Right lung (tissue), 5 donors: Measurements from ENCODE around the gene PDPK1. TPM values are rescaled to one million over a fixed set of nuclear protein-coding genes. Genes with fewer than 3 reads are reported as not detected.
"Not testable (repeated sequence)": the region's sequence is repeated elsewhere in the genome, so short reads cannot be mapped to it uniquely, and the experiment has no call there.

Experiments
- DNase-seq, 2 donors: peaks; one replicate each; pipeline ENCODE4 v3.0.0-alpha.2; 2013
- polyA plus RNA-seq, 5 donors: library from polyadenylated mRNA; unstranded; fragments of 120-200 nt; gene quantifications; one replicate each; pipeline versions ENCODE4 v1.2.1 to v1.2.3, GENCODE V29; 2013; ENCODE audit warnings: inconsistent platforms in 1 of 5, low replicate concordance in 1 of 5; ENCODE audit not compliant: insufficient read length in 5 of 5, insufficient read depth in 1 of 5

PDPK1 gene
- polyA plus RNA-seq, 5 donors = 35.2 to 43.4 (median 37.9) TPM

GRCh38 chr16:2520097-2520783 is 17.6 kb upstream of the PDPK1 start, which contains the start of gene AMDHD2:
AMDHD2 (plus strand) TSS chr16:2520371; CDS start chr16:2520459, 88 bp downstream.
- DNase-seq = peak; percentile 84 to 86

- DNase-seq = no peak
These were observed 16.9 kb upstream of the PDPK1 start for GRCh38 chr16:2520784-2521531.

- no peak for DNase-seq
These were observed 14.0 kb upstream of the PDPK1 start for GRCh38 chr16:2523801-2524231.

DNA sequence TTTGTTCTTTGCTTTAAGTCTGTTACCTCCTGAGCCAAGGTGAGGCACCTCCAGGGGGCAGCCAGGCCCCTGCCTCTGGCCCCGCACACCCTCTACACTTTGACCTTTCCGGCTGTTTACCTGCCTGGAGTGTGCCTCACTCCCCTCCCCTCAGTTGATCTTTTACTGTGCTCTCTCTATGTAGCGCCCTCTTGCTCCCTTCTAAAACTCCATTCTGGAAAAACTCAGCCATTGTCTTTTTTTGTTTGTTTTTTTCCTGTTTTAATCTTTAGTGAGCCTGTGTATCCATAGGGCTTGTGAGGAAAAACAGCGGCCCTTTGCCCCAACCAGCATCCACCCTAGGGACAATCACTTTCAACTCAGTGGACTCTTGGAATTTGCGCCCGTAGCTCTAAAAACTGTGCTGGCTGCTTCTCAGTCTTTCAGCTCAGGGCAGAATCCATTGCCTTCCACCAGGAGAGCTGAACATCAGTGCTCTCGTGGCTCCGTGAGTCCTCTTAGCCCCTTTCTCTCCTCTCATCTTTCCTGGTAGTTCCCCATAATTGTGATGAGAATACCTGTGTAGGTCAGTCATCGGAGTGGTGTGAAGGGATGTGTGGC is 13.4 kb upstream of the PDPK1 start:
- no peak for DNase-seq

GRCh38 chr16:2526135-2526534 is 11.7 kb upstream of the PDPK1 start:
- DNase-seq = no peak

- no peak for DNase-seq
These were observed 10.6 kb upstream of the PDPK1 start for GRCh38 chr16:2527071-2527783.

DNA sequence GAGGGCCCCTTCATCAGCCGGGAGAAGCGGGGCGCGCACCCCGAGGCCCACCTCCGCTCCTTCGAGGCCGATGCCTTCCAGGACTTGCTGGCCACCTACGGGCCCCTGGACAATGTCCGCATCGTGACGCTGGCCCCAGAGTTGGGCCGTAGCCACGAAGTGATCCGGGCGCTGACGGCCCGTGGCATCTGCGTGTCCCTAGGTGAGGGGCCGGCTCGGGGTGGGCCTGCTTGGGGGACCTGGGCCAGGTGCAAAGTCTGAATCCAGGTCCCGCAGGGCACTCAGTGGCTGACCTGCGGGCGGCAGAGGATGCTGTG is 10.1 kb upstream of the PDPK1 start:
- no peak for DNase-seq

- no peak for DNase-seq
These were observed 9.4 kb upstream of the PDPK1 start for GRCh38 chr16:2528161-2529060.

- DNase-seq = no peak
These were observed 8.5 kb upstream of the PDPK1 start for GRCh38 chr16:2529061-2529931.

- no peak for DNase-seq
These were observed 7.7 kb upstream of the PDPK1 start for GRCh38 chr16:2529961-2530628.

DNA sequence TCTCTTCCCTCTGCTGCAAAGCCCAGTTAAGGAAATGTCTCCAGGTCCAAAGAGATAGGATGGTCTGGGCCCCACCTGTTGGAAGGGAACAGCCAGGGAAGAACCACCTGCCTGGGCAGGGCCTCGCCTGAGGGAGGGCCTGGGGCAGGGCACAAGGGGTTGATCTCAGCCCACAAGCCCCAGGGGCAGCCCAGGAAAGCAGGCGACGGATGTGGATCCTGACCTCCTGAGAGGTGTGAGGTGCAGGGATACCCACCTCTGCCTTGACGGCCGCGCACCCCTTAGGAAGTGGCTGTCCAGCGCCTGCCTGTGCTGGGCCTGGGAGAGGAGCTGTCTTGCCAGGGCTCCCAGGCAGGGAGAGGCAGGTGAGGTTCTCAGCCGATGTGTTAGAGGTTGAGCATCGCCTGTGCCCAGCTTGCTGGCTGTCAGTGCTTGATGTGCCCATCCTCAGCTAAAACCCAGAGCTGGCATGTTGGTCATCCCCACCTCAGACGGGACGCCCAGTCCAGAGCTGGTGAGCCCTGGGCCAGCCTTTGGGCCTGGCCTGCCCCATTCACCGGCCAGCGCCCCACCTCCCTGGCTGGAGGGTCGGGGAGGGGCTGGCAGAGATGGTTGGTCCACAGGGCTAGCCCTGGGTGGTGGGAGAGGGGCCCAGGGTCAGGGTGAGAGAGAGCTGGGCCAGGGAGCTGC is 7.0 kb upstream of the PDPK1 start:
- no peak for DNase-seq

GRCh38 chr16:2531371-2531695 is 6.5 kb upstream of the PDPK1 start, which contains the start of gene CEMP1:
CEMP1 (minus strand) TSS chr16:2531408; CDS start chr16:2531073, 335 bp downstream.
- DNase-seq = no peak

DNA sequence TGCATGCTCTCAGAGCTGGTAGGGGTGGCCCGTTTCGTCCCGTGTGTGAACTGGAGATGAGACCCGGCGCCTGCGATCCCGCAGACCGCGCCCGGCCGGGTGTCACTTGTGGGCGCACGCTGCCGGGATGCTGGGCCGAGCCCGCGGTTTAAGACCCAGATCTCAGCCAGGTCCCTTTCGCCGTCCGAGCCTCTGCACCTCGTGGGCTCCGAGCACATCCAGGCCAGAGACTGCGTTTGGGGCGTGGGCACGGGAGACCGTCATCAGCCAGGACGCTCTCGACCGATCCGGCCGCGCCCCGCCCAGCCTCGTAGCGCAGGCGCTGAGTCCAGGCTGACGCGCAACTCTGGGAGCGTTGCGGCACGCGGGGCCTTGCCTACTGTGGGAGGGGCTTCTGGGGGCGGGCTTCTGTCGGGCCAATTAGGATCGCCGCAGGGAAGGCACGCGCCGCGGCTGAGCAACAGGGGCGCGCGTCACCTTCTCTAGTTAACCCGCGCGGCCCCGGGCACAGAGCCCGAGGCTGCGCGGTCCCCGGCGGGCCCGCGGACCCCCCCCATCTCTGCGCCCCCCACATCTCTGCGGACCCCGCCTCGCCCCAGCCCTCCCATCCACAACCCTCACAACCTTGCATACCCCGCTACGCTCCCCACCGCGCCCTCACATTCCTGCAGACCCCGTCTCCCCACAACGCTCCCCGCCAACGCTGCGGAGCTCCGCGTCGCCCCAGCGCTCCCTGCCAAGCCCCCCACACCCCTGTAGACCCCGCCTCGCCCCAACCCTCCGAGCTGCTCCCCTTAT is 5.9 kb upstream of the PDPK1 start:
- DNase-seq = peak; percentile 98

DNA sequence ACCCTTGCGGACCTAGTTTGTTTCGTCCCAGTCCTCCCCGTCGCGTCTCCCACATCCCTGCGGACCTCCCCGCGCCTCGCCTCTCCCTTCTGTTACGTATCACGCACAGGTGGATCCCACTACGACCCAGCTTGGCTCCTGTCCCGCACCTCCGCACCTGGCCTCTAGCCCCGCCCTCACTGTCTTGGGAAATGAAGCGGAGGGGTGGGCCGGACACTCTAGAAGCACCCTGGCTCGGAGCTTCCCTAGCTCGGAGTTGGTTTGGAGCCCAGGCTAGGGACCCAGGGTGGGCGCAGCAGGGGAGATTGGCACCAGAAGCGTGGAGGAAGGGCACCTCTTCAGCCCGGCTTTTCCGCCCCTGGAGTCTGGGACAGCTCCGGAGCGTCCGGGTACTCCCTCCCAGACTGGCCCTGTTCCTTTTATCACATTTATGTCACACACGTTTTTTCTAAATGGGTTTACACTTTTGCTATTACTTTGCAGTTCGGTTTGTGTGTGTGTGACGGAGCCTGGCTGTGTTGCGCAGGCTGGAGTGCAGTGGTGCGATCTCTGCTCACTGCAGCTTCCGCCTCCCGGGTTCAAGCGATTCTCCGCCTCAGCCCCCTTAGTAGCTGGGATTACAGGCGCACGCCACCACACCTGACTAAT is 5.2 kb upstream of the PDPK1 start:
- DNase-seq = peak; percentile 68

- DNase-seq = not testable (repeated sequence)
These were observed 4.6 kb upstream of the PDPK1 start for GRCh38 chr16:2533142-2533755.

DNA sequence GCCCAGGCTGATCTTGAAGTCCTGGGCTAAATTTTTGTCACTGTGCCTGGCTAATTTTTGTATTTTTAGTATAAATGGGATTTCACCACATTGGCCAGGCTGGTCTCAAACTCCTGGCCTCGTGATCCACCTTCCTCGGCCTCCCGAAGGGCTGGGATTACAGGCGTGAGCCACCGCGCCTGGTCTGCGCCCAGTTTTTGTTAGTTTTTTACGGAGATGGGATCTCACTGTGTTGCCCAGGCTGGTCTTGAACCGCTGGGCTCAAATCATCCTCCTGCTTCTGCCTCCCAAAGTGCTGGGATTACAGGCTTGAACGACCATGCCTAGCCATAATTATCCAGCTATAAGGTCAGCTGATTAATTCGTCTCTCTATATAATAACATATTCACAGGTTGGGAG is 3.9 kb upstream of the PDPK1 start:
- DNase-seq = no peak

DNA sequence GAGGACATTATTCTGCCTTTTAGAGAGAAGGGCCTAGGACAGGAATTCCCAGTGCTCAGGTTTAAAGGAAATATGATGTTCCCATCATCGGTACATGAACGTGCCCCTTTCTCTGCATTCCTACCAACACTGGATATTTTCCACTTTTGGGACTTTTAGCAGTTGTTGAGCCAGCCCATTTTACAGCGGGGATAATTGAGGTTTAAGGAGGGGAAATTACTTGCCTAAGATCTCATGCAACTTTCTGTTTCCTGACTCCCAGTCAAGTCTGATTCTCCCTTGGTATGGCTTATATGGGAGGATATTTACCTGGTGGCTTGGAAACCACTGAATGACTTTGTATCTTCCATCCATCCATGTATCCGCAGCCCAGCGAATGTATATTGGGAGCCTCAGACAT is 3.5 kb upstream of the PDPK1 start:
- DNase-seq = not testable (repeated sequence)
